GM23338 (cell line): ENCODE results near the gene MRPL18. TPM values are rescaled to one million over a fixed set of nuclear protein-coding genes. Genes with fewer than 3 reads are reported as not detected.
"Not testable (repeated sequence)": the region's sequence is repeated elsewhere in the genome, so short reads cannot be mapped to it uniquely, and the experiment has no call there.

Source experiments
- ATAC-seq: fragments of 200-7000 bp; cut with Tn5 transposase; 3 replicates; pipeline ENCODE4 v1.9.1; 2020
- DNase-seq: peaks from one replicate; pipeline ENCODE4 v3.0.0-alpha.2; 2015; ENCODE audit warnings: low spot score
- H2AFZ ChIP-seq: fragments of 200-600 bp; sonication (generic); 2 replicates; pipeline ENCODE4 v1.8.0; 2016; ENCODE audit warnings: antibody characterized with exemption, mild to moderate bottlenecking, moderate library complexity
- H3F3A ChIP-seq: fragments of 200-600 bp; sonication (generic); replicated peaks from 2 replicates; pipeline ENCODE4 v1.8.0; 2017; ENCODE audit warnings: antibody characterized with exemption, mixed run types, low read depth
- H3K27ac ChIP-seq: fragments of 200-600 bp; sonication (generic); 2 replicates; pipeline ENCODE4 v1.6.1; 2016; ENCODE audit warnings: low read depth
- H3K27me3 ChIP-seq: fragments of 200-600 bp; sonication (generic); 2 replicates; pipeline ENCODE4 v1.8.0; 2016; ENCODE audit warnings: mild to moderate bottlenecking, mixed run types, moderate library complexity; ENCODE audit not compliant: insufficient read depth
- H3K36me3 ChIP-seq: fragments of 200-600 bp; sonication (generic); 2 replicates; pipeline ENCODE4 v1.8.0; 2016; ENCODE audit warnings: mild to moderate bottlenecking; ENCODE audit not compliant: insufficient read depth
- H3K4me1 ChIP-seq: fragments of 200-600 bp; sonication (generic); 2 replicates; pipeline ENCODE4 v1.8.0; 2016; ENCODE audit warnings: mild to moderate bottlenecking, moderate library complexity; ENCODE audit not compliant: insufficient read depth
- H3K4me2 ChIP-seq: fragments of 200-600 bp; sonication (generic); 2 replicates; pipeline ENCODE4 v1.7.1; 2017; ENCODE audit warnings: mixed run types
- H3K4me3 ChIP-seq: fragments of 200-600 bp; sonication (generic); 2 replicates; pipeline ENCODE4 v1.6.1; 2016; ENCODE audit warnings: mixed run types
- H3K79me2 ChIP-seq: fragments of 200-600 bp; sonication (generic); replicated peaks from 2 replicates; pipeline ENCODE4 v1.8.0; 2017; ENCODE audit warnings: mild to moderate bottlenecking; ENCODE audit not compliant: insufficient read depth
- H3K9me2 ChIP-seq: fragments of 200-600 bp; sonication (generic); 2 replicates; pipeline ENCODE4 v1.8.0; 2017; ENCODE audit not compliant: insufficient read depth
- H4K20me1 ChIP-seq: fragments of 200-600 bp; sonication (generic); replicated peaks from 2 replicates; pipeline ENCODE4 v1.8.0; 2017; ENCODE audit warnings: mild to moderate bottlenecking; ENCODE audit not compliant: insufficient read depth
- H3K27ac Mint-ChIP-seq: 2 replicates; pipeline ENCODE4 v1.8.0; 2020; ENCODE audit warnings: inconsistent platforms, mild to moderate bottlenecking, moderate library complexity, mixed read lengths
- H3K27me3 Mint-ChIP-seq: 3 replicates; pipeline ENCODE4 v1.8.0; 2022; ENCODE audit warnings: low read depth, mild to moderate bottlenecking, moderate library complexity, mixed read lengths, inconsistent platforms; ENCODE audit not compliant: insufficient read depth, poor library complexity
- H3K36me3 Mint-ChIP-seq: 3 replicates; pipeline ENCODE4 v1.8.0; 2021; ENCODE audit warnings: low read depth, mild to moderate bottlenecking, inconsistent platforms, moderate library complexity, mixed read lengths
- H3K4me1 Mint-ChIP-seq: 3 replicates; pipeline ENCODE4 v1.8.0; 2020; ENCODE audit warnings: mild to moderate bottlenecking, inconsistent platforms, mixed read lengths
- H3K4me3 Mint-ChIP-seq: 3 replicates; pipeline ENCODE4 v1.8.0; 2021; ENCODE audit warnings: moderate library complexity, mild to moderate bottlenecking, inconsistent platforms, mixed read lengths
- H3K9me3 Mint-ChIP-seq: 3 replicates; pipeline ENCODE4 v1.8.0; 2020; ENCODE audit warnings: moderate library complexity, mild to moderate bottlenecking, inconsistent platforms, mixed read lengths
- CREB1 ChIP-seq: fragments of 250-450 bp; sonication (Bioruptor Pico); IDR thresholded peaks from 2 replicates; pipeline ENCODE4 v1.5.0; 2020; ENCODE audit warnings: low read depth, mild to moderate bottlenecking, moderate library complexity
- EZH2 ChIP-seq: fragments of 200-600 bp; sonication (generic); IDR thresholded peaks from one replicate; pipeline ENCODE4 v1.8.0; 2017; ENCODE audit warnings: antibody characterized with exemption, mild to moderate bottlenecking, low read depth; ENCODE audit not compliant: unreplicated experiment
- EZH2phosphoT487 ChIP-seq: fragments of 200-600 bp; sonication (generic); IDR thresholded peaks from one replicate; pipeline ENCODE4 v1.8.1; 2018; ENCODE audit warnings: antibody characterized with exemption; ENCODE audit not compliant: unreplicated experiment
- JUNB ChIP-seq: IDR thresholded peaks from one replicate; pipeline ENCODE4 v1.6.1; 2016; ENCODE audit warnings: antibody characterized with exemption; ENCODE audit not compliant: unreplicated experiment
- NANOG ChIP-seq: IDR thresholded peaks from 2 replicates; pipeline ENCODE4 v1.6.1; 2016; ENCODE audit warnings: antibody characterized with exemption, borderline replicate concordance
- POLR2AphosphoS5 ChIP-seq: IDR thresholded peaks from 2 replicates; pipeline ENCODE4 v1.6.1; 2016; ENCODE audit warnings: antibody characterized with exemption, low read depth
- ZNF114 ChIP-seq: fragments of 250-450 bp; sonication (Bioruptor Pico); IDR thresholded peaks from 2 replicates; pipeline ENCODE4 v1.5.0; 2020; ENCODE audit warnings: mild to moderate bottlenecking, moderate library complexity
- ZNF462 ChIP-seq: fragments of 250-450 bp; sonication (Bioruptor Pico); IDR thresholded peaks from 2 replicates; pipeline ENCODE4 v1.5.0; 2020; ENCODE audit warnings: mild to moderate bottlenecking, moderate library complexity
- polyA plus RNA-seq: library from polyadenylated mRNA; unstranded; fragments of >200 nt; fragmentation: Nextera tagmentation; extraction: Ambion mirVana; gene quantifications from 2 replicates; pipeline ENCODE4 v1.2.1, GENCODE V29; 2016
- total RNA-seq: library from RNA; depleted of rRNA; stranded (reverse); fragments of >200 nt; shearing (Covaris generic); gene quantifications from 2 replicates; pipeline ENCODE4 v1.2.3, GENCODE V29; 2014
- TF ChIP-seq, protein P1 (sequence below): IDR thresholded peaks from 2 replicates; pipeline ENCODE4 v1.6.1; 2016; ENCODE audit warnings: antibody characterized with exemption

Gene MRPL18
- total and polyA plus RNA-seq, 2 experiments from 2014 or later, result 91.4 to 228 TPM

- H3K4me1 Mint-ChIP-seq, H2AFZ ChIP-seq, H3K4me1 ChIP-seq, DNase-seq, H3K9me2 ChIP-seq, H3F3A ChIP-seq, ATAC-seq, H3K27ac ChIP-seq, H3K9me3 Mint-ChIP-seq, H3K27me3 Mint-ChIP-seq, H3K4me3 Mint-ChIP-seq, H3K27ac Mint-ChIP-seq, H3K27me3 ChIP-seq, H3K4me3 ChIP-seq, H3K4me2 ChIP-seq: not testable (repeated sequence)
- peaks cover 48% of the 10 kb centered on the region for H3K79me2 ChIP-seq
- H3K36me3 Mint-ChIP-seq, result peaks cover 90% of the 10 kb centered on the region
- peaks cover 39% of the 10 kb centered on the region for H4K20me1 ChIP-seq
- H3K36me3 ChIP-seq, result peaks cover 83% of the 10 kb centered on the region
Observed at GRCh38 chr6:159748127-159748526, 42.1 kb upstream of the MRPL18 start.

- no peak for ATAC-seq
- Histone ChIP-seq H3K36me3 (peaks cover 75% of the 10 kb centered on the region), H3K79me2 (peaks cover 17% of the 10 kb centered on the region), H3F3A (peaks cover 2% of the 10 kb centered on the region; the same call in 1 of the 2 replicates), H3K27ac (0 out of 2 replicates have a peak overlapping the region, but pooled peaks have one; percentile 1), H3K4me3 (no peak overlapping the region), H4K20me1 (peaks cover 10% of the 10 kb centered on the region), H3K4me1 (no peaks in the 10 kb centered on the region), H3K27me3 (no peaks in the 10 kb centered on the region), H3K9me2 (no peaks in the 10 kb centered on the region), H3K4me2 (no peak overlapping the region), H2AFZ (no peak overlapping the region)
- no peak overlapping the region for H3K27ac Mint-ChIP-seq
- H3K27me3 Mint-ChIP-seq, result no peaks in the 10 kb centered on the region
- H3K4me1 Mint-ChIP-seq, result no peaks in the 10 kb centered on the region
- no peak overlapping the region for H3K4me3 Mint-ChIP-seq
- TF ChIP-seq, protein P1, sequence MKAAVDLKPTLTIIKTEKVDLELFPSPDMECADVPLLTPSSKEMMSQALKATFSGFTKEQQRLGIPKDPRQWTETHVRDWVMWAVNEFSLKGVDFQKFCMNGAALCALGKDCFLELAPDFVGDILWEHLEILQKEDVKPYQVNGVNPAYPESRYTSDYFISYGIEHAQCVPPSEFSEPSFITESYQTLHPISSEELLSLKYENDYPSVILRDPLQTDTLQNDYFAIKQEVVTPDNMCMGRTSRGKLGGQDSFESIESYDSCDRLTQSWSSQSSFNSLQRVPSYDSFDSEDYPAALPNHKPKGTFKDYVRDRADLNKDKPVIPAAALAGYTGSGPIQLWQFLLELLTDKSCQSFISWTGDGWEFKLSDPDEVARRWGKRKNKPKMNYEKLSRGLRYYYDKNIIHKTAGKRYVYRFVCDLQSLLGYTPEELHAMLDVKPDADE, result no peak
- TF ChIP-seq POLR2AphosphoS5 (no peak), ZNF462 (no peak), CREB1 (no peak), EZH2phosphoT487 (no peak), JUNB (no peak), NANOG (no peak), EZH2 (no peak), ZNF114 (CRISPR knock-in tag) (no peak)
- DNase-seq, result no peak
- no peaks in the 10 kb centered on the region for H3K9me3 Mint-ChIP-seq
- peaks cover 88% of the 10 kb centered on the region for H3K36me3 Mint-ChIP-seq
Observed at GRCh38 chr6:159751448-159751847, 38.8 kb upstream of the MRPL18 start.
